ENCODE measurements around the gene GLT6D1. TPM values are rescaled to one million over a fixed set of nuclear protein-coding genes. Genes with fewer than 3 reads are reported as not detected.

GLT6D1 gene
- total RNA-seq, 1 experiment from 2014 or later, result not detected

- DNase-seq (ENCODE audit: low read depth), result no peak
Measured at GRCh38 chr9:135622415-135623020, 16.8 kb downstream of the GLT6D1 start.

DNA sequence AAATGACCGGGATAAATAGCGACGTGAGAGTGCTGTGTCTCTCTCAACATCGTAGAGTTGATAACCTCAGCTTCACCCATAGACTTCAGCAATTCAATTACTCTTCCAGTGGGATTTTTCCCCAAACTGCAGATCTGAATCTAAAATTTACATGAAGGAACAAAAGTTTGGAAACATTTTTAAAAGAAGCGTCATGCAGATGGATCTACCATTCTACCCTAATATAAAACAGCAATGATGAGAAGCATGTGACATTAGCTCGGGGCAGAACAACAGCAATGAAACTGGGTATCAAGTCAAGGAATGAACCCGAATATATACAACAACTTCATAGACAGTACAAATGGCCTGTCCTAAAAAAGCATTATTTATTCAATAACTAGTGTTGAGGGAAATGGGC, 18.8 kb downstream of the GLT6D1 start:
- no peak for DNase-seq (ENCODE audit: low read depth)

GRCh38 chr9:135619599-135619886, 19.8 kb downstream of the GLT6D1 start:
- no peak for DNase-seq (ENCODE audit: low read depth)

DNA sequence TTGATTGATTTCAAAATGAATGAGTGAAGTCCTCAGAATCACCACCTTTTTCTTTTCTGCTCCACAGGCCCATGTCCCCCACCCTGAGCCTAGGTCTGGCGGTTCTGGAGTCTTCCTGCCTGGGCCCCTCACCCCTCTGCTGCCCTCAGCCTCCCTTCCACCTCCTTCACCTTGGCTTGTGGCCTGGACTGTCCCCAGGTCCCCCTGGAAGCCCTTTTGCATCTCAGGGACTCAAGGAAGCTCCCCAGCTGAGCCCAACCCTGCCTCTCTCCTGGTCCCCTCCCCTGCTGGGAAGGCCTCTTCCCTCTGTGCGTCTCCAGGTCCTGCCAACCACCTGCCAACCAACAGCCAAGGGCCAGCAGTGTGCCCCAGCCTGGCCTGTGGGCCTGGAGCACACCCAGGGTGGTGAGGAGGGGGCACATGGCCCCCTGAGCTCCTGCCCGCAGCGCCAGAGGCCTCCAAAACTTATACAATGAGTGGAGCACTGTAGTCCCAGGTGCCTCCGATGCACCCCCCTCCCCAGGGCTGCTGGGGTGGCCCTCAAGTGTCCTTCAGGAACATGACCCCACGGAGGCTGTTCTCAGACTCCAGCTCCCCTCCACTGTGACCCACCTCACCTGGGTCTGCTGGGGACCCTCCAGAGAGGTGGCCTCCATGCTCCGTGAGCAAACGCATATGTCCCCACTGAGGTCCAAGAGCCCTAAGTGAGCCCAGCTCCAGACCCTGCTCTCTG, 20.3 kb downstream of the GLT6D1 start:
- DNase-seq (ENCODE audit: low read depth), result no peak

DNA sequence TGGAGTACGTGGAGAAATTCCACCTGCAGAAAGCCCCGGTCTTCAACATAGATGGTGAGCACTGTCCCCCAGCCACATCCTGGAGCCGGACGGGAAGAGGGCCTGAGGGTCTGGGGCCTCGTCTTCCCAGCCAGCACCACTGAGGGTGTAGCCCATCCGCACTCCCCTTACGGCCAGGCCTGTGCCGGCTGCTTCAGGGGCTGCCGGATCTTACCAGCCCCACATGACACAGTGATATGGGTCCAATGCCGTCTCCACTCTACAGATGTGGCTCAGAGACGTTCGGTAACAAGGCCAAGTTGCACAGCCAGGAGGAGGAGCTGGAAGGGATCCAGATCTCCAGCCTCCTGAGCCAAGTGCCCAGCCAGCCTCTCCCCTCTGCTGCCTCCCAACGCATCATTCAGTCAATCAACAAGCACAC, 21.3 kb downstream of the GLT6D1 start:
- no peak for DNase-seq (ENCODE audit: low read depth)

GRCh38 chr9:135617538-135617900, 21.8 kb downstream of the GLT6D1 start:
- no peak for DNase-seq (ENCODE audit: low read depth)

DNA sequence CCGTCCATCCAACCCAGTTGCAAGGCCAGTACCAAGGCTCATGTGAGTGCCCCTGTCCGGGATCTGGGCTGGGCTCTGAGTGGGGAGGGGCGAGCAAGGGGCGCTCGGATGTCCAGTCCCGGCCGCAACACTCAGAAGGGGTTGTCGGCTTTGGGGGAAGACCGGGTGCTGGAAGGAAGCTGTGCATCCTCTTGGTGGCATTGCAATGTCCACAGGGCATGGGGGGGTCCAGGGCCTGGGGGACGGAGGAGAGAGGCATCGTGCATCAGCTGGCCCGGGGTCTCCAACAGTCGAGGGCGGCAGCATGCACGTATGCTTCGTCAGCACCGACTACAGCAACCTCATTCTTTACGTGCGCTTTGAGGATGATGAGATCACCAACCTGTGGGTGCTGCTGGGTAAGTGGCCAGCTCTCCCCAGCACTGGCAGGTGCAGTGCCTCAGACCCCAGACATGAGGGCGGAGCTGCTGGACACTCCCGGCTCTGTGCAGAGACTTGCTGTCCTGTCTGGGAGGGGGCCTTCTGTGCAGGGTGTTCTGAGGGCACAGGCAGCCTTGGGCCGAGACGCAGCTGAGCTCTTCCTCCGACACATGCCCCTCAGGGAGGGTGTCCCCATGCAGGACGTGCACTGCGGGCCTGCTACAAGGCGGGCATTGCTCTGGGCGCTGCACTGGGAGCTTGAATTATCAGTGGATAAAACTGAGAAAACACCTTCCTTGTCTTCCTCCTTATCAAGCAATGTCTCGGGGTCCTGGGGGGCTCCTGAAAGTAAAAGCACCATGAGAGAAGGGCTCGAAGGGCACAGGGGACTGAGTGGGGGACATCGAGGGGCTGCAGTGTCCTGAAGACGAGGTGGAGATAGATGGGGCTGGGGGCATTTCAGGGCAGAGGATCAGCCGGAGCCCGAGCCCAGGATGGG, 22.5 kb downstream of the GLT6D1 start:
- no peak for DNase-seq (ENCODE audit: low read depth)

DNA sequence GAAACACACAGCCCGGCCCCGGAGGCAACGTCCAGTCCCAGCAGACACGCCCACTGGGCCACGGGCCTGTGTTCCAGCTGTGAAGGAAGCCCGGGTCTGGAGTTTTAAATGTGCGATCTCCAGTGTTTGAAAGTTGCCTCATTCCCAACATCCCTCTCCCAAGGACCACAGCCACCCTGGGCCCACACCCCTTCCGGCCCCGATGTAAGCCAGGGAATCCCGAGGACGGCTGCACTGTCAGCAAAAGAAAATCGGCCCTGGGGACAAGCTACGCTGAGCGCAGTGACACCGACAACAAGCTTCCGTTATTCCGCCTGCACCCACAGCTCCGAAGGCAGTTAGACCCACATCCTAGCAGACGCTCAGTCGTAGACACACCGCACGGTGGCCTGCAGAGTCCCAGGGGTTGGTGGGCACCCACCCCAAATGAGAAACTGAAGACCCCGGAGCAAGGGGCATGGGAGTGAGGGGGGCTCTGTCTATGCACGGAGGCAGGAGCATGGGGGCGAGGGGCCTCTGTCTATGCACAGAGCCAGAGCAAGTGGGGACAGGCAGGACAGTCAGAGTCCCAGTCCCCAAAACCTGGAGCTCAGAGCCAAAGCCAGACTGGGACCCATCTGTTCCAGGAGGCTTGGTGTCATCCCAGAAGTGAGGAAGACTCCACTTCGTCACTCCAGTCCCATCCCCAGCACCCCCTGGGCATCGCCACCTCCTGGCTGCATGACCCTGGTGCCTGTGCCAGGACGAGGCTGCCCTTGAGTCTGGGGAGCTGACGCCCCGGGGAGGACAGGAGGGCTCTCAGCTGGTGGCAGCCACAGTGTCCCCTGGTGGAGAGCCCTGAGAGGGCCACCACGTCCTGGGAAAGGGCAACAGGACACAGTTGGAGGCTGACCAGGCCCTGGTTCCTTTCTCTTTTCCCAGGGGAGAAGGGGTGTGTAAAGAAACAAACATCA, 23.4 kb downstream of the GLT6D1 start:
- DNase-seq (ENCODE audit: low read depth), result no peak

DNA sequence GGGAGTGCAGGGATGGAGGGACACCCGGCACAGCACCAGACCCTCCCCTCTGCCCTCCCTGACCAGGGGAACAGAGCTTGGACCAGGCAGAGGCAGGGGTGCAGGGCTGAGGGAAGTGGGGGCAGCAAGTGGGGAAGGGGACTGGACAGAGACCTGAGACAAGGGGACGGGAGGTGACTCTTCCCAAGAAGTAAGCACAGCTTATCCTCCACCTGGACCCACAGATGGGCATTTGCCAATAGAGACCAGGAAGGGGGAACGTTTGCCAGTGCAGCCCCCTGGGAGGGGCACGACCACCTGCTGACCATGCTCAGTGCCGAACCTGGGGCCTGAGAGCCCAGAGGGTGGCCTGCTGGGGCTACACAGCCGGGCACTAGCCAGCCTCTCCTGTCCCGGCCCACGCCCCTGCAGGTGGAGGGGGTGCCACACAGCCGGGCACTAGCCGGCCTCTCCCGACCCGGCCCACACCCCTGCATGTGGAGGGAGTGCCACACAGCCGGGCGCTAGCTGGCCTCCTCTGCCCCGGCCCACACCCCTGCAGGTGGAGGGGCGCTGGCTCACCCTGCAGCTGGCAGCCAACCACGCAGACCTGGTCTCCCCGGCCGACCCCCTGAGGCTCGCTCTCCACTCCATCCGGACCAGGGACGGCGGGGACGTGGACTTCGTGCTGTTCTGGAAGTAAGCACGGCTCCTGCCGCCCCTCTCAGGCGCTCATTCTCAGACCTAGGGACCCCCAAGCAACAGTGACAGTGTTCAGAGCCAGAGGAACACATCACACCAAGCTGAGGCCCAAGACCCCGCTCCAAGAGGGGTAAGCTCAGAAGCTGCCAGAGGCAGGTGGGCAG, 24.3 kb downstream of the GLT6D1 start:
- DNase-seq (ENCODE audit: low read depth), result no peak

- DNase-seq (ENCODE audit: low read depth), result no peak
Measured at GRCh38 chr9:135613946-135614805, 25.2 kb downstream of the GLT6D1 start.

DNA sequence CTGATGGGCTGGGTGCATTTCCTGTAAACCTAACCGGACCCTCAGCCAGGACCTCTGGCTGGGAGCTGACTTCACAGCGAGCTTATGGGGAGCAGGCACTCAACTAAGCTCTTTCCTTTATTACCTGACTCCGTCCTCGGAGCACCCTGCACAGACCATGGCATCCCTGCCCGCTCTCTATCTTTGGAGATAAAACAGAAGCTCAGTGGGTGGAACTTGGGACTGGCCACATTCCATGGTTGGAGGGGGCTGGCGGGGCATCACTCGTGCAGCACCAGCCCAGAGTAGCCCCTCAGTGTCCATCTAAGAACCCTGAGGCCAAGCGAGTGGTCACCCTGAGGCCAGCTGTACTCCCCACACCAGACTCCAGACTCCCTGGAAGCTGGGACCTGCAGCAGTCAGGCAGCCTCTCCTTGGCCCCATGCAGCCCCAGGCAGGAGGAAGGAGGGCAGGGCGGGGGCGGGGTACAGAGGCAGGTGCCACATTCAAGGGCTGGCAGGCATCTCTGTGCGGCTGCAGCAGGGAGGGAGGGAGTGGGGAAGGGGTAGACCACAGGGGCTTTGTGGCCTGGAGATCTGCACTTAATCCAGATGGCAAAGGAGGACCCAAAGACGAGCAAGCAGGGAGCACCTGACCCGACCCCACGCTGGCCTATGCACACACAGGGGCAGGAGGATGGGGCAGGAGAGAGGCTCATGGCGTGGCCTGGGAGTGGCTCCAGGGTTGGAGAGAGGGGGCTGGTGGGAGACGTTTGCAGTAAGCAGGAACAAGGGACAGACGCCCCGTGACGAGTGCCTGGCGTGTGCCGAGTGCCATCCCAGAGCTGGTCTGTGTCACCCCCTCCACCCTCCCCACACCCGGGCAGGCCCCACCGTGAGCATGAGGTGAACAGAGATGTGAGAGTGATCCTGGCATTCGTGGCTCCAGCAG, 26.1 kb downstream of the GLT6D1 start:
- DNase-seq (ENCODE audit: low read depth), result no peak

GRCh38 chr9:135612437-135612836, 26.9 kb downstream of the GLT6D1 start:
- DNase-seq (ENCODE audit: low read depth), result no peak

DNA sequence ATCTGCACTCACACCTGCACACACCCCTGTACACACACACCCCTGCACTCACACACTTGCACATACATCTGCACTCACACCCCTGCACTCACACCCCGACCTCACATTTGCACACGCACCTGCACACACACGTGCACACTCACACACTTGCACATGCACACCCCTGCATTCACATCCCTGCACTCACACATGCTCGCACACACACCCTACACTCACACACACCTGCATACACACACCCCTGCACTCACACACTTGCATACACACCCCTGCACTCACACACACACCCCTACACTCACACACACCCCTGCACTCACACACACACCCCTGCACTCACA, 27.5 kb downstream of the GLT6D1 start:
- no peak for DNase-seq (ENCODE audit: low read depth)

DNA sequence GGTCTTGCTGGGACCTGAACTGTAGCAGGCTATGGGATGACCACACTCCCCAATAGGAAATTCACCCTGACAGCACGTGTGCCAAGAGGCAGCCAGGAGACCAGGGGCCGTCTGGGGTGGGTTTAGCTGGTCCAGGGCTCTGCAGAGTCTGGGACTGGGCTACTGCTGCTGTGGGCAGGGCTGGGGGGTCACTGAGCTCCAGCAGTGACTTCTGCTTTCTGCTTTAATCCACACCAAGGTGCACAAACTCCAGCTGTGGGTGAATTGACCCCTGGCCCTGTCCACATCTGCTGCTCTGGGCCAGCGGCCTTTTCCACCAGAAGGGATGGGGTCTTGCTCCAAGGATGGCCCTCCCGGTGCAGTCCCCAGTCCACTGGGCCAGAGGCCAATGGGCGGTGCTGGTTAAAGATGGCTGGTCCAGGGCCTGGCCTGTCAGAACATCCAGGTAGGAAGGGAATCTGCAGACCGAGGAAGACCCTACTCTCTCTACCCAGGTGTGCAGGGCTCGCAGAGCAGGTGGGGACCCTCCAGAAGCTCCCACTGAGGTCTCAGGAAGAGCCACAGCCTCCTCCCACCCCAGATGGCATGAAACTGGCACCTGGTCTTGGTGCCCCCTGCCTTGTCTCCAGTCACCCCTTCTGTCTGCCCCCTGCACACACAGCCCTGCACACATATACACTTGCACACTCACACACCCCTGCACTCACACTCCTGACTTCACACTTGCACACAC, 28.0 kb downstream of the GLT6D1 start:
- no peak for DNase-seq (ENCODE audit: low read depth)

DNA sequence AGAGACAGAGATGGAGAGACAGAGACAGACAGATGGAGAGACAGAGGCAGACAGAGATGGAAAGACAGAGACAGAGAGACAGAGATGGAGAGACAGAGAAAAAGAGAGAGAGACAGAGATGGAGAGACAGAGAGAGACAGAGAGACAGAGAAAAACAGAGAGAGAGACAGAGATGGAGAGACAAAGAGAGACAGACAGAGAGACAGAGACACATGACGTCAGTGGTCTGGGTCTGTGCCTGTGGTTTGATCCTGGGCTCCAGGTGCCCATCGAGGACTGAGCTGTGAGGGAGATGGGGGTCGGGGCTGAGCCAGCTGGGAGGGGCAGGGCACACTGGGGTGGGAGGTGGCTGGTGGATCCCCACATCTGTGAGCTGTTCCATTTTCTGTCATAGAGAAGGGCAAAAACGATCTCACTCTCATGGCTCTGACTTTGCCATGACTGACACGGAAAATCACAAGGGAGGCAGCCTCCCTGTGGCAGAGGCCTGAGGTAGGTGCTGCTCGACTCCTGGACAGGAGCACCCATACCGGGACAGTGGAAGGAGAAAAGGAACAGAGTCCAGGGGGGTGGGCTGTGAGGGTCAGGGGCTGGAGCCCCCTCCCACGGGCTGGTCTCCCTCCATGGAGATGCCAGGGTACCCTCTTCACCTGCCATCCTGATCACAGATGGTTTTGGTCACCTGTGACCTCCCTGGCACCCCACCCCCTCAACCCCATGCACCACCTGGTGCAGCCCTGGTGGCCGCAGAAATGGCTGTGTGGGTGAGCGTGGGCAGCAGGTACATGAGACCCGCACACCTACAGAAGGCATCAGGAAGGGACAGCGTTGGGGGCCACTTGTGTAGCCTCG, 28.8 kb downstream of the GLT6D1 start:
- DNase-seq (ENCODE audit: low read depth), result no peak

DNA sequence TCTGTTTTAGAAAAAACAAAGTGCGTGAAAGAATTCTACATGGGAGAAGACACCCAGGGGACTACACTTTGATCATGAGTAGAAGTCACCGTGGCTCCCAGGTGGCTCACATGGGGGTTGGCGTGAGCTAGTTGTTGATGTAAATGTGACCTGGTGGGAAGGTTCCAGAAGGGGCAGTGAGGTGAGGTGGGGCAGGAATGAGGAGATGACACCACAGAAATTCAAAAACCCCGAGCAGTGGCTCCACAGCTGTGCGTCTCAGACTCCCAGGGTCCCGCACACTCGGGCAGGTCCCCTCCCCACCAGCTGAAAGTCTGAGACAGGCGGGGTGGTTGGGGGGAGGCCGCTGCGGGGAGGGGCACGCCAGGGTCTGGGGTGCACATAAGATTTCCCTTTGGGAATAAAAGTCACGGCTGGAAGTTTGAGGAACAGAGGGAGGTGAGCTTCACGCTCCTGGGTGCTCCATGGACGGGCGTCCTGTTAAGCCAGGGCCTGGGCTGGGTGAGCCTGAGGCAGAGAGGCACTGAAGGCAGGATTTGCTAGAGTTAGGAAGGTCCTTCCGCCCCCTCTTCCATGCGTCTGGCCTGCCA, 29.9 kb downstream of the GLT6D1 start:
- no peak for DNase-seq (ENCODE audit: low read depth)

DNA sequence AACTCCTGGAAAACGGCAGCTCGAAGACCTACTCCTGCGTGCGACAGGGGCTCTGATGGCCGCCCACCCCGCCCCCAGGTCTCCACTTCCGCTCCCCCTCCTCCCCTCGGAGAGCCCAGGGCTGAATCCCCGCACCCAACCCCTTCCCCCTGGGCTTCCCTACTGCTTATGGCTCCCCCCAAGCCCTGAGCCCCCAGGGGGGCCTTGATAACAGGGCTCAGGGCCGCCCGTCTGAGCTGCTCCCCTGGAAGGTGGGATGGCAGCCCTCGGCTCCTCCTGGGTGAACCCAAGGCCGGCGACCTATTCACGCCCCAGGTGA, 30.4 kb downstream of the GLT6D1 start:
- DNase-seq (ENCODE audit: low read depth), result no peak

All from LHCN-M2 (cell line).